PC-9 (cell line): ENCODE measurements around the gene TRIM49C. TPM values are rescaled to one million over a fixed set of nuclear protein-coding genes. Genes with fewer than 3 reads are reported as not detected.
A peak's percentile ranks its signal among the peaks of the same experiment; 100 is the strongest.
"Not testable (repeated sequence)": the region's sequence is repeated elsewhere in the genome, so short reads cannot be mapped to it uniquely, and the experiment has no call there.

Experiments used
- Bru-seq: library from RNA; stranded (reverse); fragments of 400-500 nt; gene quantifications from one replicate; lab custom pipeline; 2021; lab: Mats Ljungman, UMichigan
- BruChase-seq, 2 experiments: library from RNA; stranded (reverse); fragments of 400-500 nt; gene quantifications; one replicate each; lab custom pipeline; 2021; lab: Mats Ljungman, UMichigan
- BruUV-seq: library from RNA; stranded (reverse); fragments of 400-500 nt; replicated peaks from 2 replicates; lab custom pipeline; 2021; lab: Mats Ljungman, UMichigan
- CTCF ChIA-PET: fragments of 300-600 bp; sonication (Branson Sonifier 250); formaldehyde crosslinking; loops from one replicate; lab custom pipeline; 2022; ENCODE audit warnings: antibody characterized with exemption; lab: Charles Lee
- POLR2A ChIA-PET: fragments of 300-600 bp; sonication (Branson Sonifier 250); formaldehyde crosslinking; loops from one replicate; lab custom pipeline; 2022; ENCODE audit warnings: antibody characterized with exemption; ENCODE audit not compliant: unreplicated experiment; lab: Charles Lee
- DNase-seq, 2 experiments: peaks; one replicate each; pipeline versions ENCODE4 v3.0.0 to v3.0.0-alpha.2; 2015 to 2022; ENCODE audit warnings: mixed read lengths in 1 of 2
- H2AFZ ChIP-seq: fragments of 200-600 bp; sonication (generic); 2 replicates; pipeline ENCODE4 v1.8.1; 2017; ENCODE audit warnings: antibody characterized with exemption
- H3F3A ChIP-seq: fragments of 200-600 bp; sonication (generic); 2 replicates; pipeline ENCODE4 v1.8.1; 2017; ENCODE audit warnings: antibody characterized with exemption, mild to moderate bottlenecking, low read depth; ENCODE audit not compliant: insufficient read depth
- H3K27ac ChIP-seq: fragments of 200-600 bp; sonication (generic); 2 replicates; pipeline ENCODE4 v1.6.1; 2016; ENCODE audit warnings: mixed run types
- H3K27me3 ChIP-seq: fragments of 200-600 bp; sonication (generic); 2 replicates; pipeline ENCODE4 v1.6.1; 2016; ENCODE audit warnings: low read depth, mixed run types; ENCODE audit not compliant: insufficient read depth
- H3K36me3 ChIP-seq: fragments of 200-600 bp; sonication (generic); 2 replicates; pipeline ENCODE4 v1.6.1; 2016; ENCODE audit warnings: low read depth, mixed run types
- H3K4me1 ChIP-seq: fragments of 200-600 bp; sonication (generic); replicated peaks from 2 replicates; pipeline ENCODE4 v1.6.1; 2016; ENCODE audit warnings: mixed run types; ENCODE audit not compliant: insufficient read depth
- H3K4me2 ChIP-seq: fragments of 200-600 bp; sonication (generic); 2 replicates; pipeline ENCODE4 v1.6.1; 2017; ENCODE audit warnings: mixed run types
- H3K4me3 ChIP-seq: fragments of 200-600 bp; sonication (generic); 2 replicates; pipeline ENCODE4 v1.6.1; 2016; ENCODE audit warnings: mixed run types
- H3K79me2 ChIP-seq: fragments of 200-600 bp; sonication (generic); 2 replicates; pipeline ENCODE4 v1.6.1; 2017; ENCODE audit warnings: low read depth, mixed run types
- H3K9me2 ChIP-seq: fragments of 200-600 bp; sonication (generic); 2 replicates; pipeline ENCODE4 v1.8.1; 2017; ENCODE audit warnings: mild to moderate bottlenecking; ENCODE audit not compliant: insufficient read depth
- H3K9me3 ChIP-seq: fragments of 200-600 bp; sonication (generic); 2 replicates; pipeline ENCODE4 v1.8.1; 2016; ENCODE audit warnings: low read depth; ENCODE audit not compliant: insufficient read depth
- H4K20me1 ChIP-seq: fragments of 200-600 bp; sonication (generic); 2 replicates; pipeline ENCODE4 v1.8.1; 2017; ENCODE audit not compliant: insufficient read depth
- intact Hi-C: fragments of 100-400 bp; cut with micrococcal nuclease; formaldehyde crosslinking; loops from one replicate; pipeline ENCODE4 v1.10.0; 2022; ENCODE audit not compliant: unreplicated experiment
- long read RNA-seq: library from polyadenylated mRNA; stranded (forward); transcript quantifications from one replicate; pipeline ENCODE4 v2.0.0, GENCODE V29; 2022
- total RNA-seq: library from RNA; stranded (reverse); gene quantifications from 2 replicates; pipeline ENCODE4 v1.2.3, GENCODE V29; 2021

Gene TRIM49C
- total RNA-seq (not detected in 2 replicates), Bru-seq, nascent RNA (not detected), BruChase-seq, experiment 1, labeled RNA remaining after a 2-hour chase (not detected), BruChase-seq, experiment 2, labeled RNA remaining after a 6-hour chase (not detected)
- long read RNA-seq: 0 reads

GRCh38 chr11:90030806-90031205, at the start of gene TRIM49C:
TRIM49C (plus strand) TSS chr11:90031106; CDS start chr11:90035212, 4,106 bp downstream.
- H3K36me3 ChIP-seq, H3K79me2 ChIP-seq, BruUV-seq, H3K9me2 ChIP-seq, DNase-seq, H3K4me2 ChIP-seq, intact Hi-C loops, CTCF ChIA-PET, H3K4me1 ChIP-seq, H4K20me1 ChIP-seq, H3K4me3 ChIP-seq, H3K9me3 ChIP-seq, H2AFZ ChIP-seq, H3F3A ChIP-seq, H3K27ac ChIP-seq, POLR2A ChIA-PET, H3K27me3 ChIP-seq: not testable (repeated sequence)

GRCh38 chr11:90024184-90024583, 6.7 kb upstream of the TRIM49C start:
- H3F3A ChIP-seq, H3K36me3 ChIP-seq, POLR2A ChIA-PET, H3K4me3 ChIP-seq, intact Hi-C loops, H3K27ac ChIP-seq, H3K9me3 ChIP-seq, H3K79me2 ChIP-seq, H3K27me3 ChIP-seq, BruUV-seq, H2AFZ ChIP-seq, H3K4me1 ChIP-seq, CTCF ChIA-PET, H4K20me1 ChIP-seq, H3K4me2 ChIP-seq, H3K9me2 ChIP-seq, DNase-seq: not testable (repeated sequence)

GRCh38 chr11:90051591-90052209, 20.8 kb downstream of the TRIM49C start:
- BruUV-seq, H3K36me3 ChIP-seq, H3F3A ChIP-seq, H2AFZ ChIP-seq, H3K4me2 ChIP-seq, H3K79me2 ChIP-seq, H3K4me1 ChIP-seq, CTCF ChIA-PET, H3K27me3 ChIP-seq, H4K20me1 ChIP-seq, H3K27ac ChIP-seq, H3K9me2 ChIP-seq, intact Hi-C loops, H3K9me3 ChIP-seq, H3K4me3 ChIP-seq, POLR2A ChIA-PET: not testable (repeated sequence)
- peak in 1 of 2 experiments; percentile 5 for DNase-seq

- H3K27ac ChIP-seq, H4K20me1 ChIP-seq, BruUV-seq, H3K4me1 ChIP-seq, H3K27me3 ChIP-seq, CTCF ChIA-PET, H3K4me3 ChIP-seq, H3F3A ChIP-seq, H3K9me3 ChIP-seq, H2AFZ ChIP-seq, POLR2A ChIA-PET, DNase-seq, intact Hi-C loops, H3K36me3 ChIP-seq, H3K4me2 ChIP-seq, H3K79me2 ChIP-seq, H3K9me2 ChIP-seq: not testable (repeated sequence)
Observed at GRCh38 chr11:90052311-90052710, 21.4 kb downstream of the TRIM49C start.

- H3K79me2 ChIP-seq, DNase-seq, H3F3A ChIP-seq, H3K4me3 ChIP-seq, intact Hi-C loops, H4K20me1 ChIP-seq, H3K4me1 ChIP-seq, H3K27me3 ChIP-seq, BruUV-seq, H3K9me3 ChIP-seq, H3K4me2 ChIP-seq, H3K36me3 ChIP-seq, POLR2A ChIA-PET, H3K9me2 ChIP-seq, H3K27ac ChIP-seq, H2AFZ ChIP-seq, CTCF ChIA-PET: not testable (repeated sequence)
Observed at GRCh38 chr11:90053545-90053944, 22.6 kb downstream of the TRIM49C start.

- H3F3A ChIP-seq, POLR2A ChIA-PET, H3K27ac ChIP-seq, H3K4me3 ChIP-seq, H3K9me2 ChIP-seq, H3K4me2 ChIP-seq, H3K79me2 ChIP-seq, intact Hi-C loops, BruUV-seq, CTCF ChIA-PET, H4K20me1 ChIP-seq, H3K36me3 ChIP-seq, H2AFZ ChIP-seq, H3K4me1 ChIP-seq, H3K27me3 ChIP-seq, DNase-seq, H3K9me3 ChIP-seq: not testable (repeated sequence)
Observed at GRCh38 chr11:90085650-90086049, 54.7 kb downstream of the TRIM49C start, which contains the start of gene UBTFL1. UBTFL1 (plus strand) TSS chr11:90085950; CDS start chr11:90085950, 0 bp downstream.

GRCh38 chr11:90088731-90089130, 57.8 kb downstream of the TRIM49C start:
- H4K20me1 ChIP-seq, H3K9me3 ChIP-seq, H3F3A ChIP-seq, H3K27ac ChIP-seq, DNase-seq, H3K36me3 ChIP-seq, BruUV-seq, CTCF ChIA-PET, H3K9me2 ChIP-seq, intact Hi-C loops, H3K27me3 ChIP-seq, H2AFZ ChIP-seq, H3K4me3 ChIP-seq, H3K4me1 ChIP-seq, POLR2A ChIA-PET, H3K4me2 ChIP-seq, H3K79me2 ChIP-seq: not testable (repeated sequence)
